ENCODE measurements around the gene DIAPH1.

Gene DIAPH1

DNA sequence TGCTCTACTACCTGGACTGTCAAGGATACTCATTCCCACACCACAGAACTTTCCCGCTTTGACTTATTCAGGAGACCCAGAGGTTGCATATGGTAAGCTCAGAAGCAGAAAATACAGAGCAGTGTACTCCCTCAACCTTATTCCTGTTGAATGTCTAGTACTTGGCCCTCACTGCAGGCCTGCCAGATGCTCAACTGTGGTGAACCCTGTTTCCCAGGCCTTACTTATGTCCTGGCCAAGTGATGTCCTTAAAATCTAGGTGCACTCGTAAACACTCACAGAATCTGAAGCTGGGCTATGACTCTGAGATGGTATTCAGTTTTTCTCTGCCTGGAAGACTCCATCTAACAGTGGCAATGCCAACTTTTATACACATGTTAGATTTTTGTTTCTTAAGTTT, 21.0 kb downstream of the DIAPH1 start:
- Histone ChIP-seq H3K79me2 (ENCODE audit: low read length) (peaks cover 95% of the 10 kb centered on the region), H4K20me1 (ENCODE audit: insufficient read depth, low read length) (0 out of 2 replicates have a peak, but pooled peaks cover 3% of the 10 kb centered on the region), H3K4me3 (ENCODE audit: low read length) (no peak overlapping the region), H3K27me3 (replicated peaks; ENCODE audit: insufficient read depth, low read length) (no peaks in the 10 kb centered on the region), H3K9me3 (replicated peaks; ENCODE audit: insufficient read depth, low read length) (no peaks in the 10 kb centered on the region), H3K27ac (ENCODE audit: low read length) (no peak overlapping the region), H2AFZ (ENCODE audit: low read length) (no peak overlapping the region), H3K4me1 (ENCODE audit: low read length) (peaks cover 8% of the 10 kb centered on the region), H3K4me2 (ENCODE audit: low read depth, low read length) (no peak overlapping the region), H3K9me2 (replicated peaks; ENCODE audit: insufficient read depth, low read length) (no peaks in the 10 kb centered on the region), H3K9ac (ENCODE audit: low read length) (no peak overlapping the region), H3K36me3 (replicated peaks; ENCODE audit: insufficient read depth, low read length) (no peaks in the 10 kb centered on the region), H3F3A (ENCODE audit: insufficient read depth, low read length) (peaks cover 1% of the 10 kb centered on the region; the same call in 1 of the 2 replicates)
- no peak for DNase-seq
- TF ChIP-seq EZH2 (optimal IDR thresholded peaks at IDR 0.05; ENCODE audit: low read depth, low read length) (no peak), EZH2phosphoT487 (IDR thresholded peaks at IDR 0.05; ENCODE audit: low read length) (no peak)
- TF ChIP-seq, protein P1, sequence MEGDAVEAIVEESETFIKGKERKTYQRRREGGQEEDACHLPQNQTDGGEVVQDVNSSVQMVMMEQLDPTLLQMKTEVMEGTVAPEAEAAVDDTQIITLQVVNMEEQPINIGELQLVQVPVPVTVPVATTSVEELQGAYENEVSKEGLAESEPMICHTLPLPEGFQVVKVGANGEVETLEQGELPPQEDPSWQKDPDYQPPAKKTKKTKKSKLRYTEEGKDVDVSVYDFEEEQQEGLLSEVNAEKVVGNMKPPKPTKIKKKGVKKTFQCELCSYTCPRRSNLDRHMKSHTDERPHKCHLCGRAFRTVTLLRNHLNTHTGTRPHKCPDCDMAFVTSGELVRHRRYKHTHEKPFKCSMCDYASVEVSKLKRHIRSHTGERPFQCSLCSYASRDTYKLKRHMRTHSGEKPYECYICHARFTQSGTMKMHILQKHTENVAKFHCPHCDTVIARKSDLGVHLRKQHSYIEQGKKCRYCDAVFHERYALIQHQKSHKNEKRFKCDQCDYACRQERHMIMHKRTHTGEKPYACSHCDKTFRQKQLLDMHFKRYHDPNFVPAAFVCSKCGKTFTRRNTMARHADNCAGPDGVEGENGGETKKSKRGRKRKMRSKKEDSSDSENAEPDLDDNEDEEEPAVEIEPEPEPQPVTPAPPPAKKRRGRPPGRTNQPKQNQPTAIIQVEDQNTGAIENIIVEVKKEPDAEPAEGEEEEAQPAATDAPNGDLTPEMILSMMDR (IDR thresholded peaks at IDR 0.05; ENCODE audit: low read length): no peak

DNA sequence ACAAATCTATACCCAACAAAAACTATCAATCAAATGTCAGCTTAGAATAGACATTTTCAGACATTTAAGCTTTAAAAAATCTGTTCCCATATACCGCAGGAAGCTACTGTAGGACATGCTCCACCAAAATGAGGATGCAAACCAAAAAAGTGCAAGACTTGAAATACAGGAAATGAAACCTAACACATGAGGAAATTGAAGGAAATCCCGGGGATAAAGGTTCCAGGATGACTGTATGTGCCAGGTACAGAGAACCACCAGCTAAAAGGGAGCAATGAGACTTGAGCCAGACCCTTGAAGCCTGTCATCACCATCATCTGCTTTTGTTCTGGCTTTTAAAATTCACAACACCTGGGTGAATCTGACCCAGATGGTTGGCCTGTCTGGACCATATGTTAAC, 21.4 kb downstream of the DIAPH1 start:
- no peak overlapping the region for H3K9ac ChIP-seq (ENCODE audit: low read length)
- TF ChIP-seq, protein P1 (IDR thresholded peaks at IDR 0.05; ENCODE audit: low read length): no peak
- TF ChIP-seq EZH2phosphoT487 (IDR thresholded peaks at IDR 0.05; ENCODE audit: low read length) (no peak), EZH2 (optimal IDR thresholded peaks at IDR 0.05; ENCODE audit: low read depth, low read length) (no peak)
- H3K9me2 ChIP-seq (replicated peaks; ENCODE audit: insufficient read depth, low read length): no peaks in the 10 kb centered on the region
- H3K9me3 ChIP-seq (replicated peaks; ENCODE audit: insufficient read depth, low read length): no peaks in the 10 kb centered on the region
- no peaks in the 10 kb centered on the region for H3K27me3 ChIP-seq (replicated peaks; ENCODE audit: insufficient read depth, low read length)
- H4K20me1 ChIP-seq (ENCODE audit: insufficient read depth, low read length): peaks cover 6% of the 10 kb centered on the region; the same call in 1 of the 2 replicates
- no peak overlapping the region for H3K4me2 ChIP-seq (ENCODE audit: low read depth, low read length)
- peaks cover 95% of the 10 kb centered on the region for H3K79me2 ChIP-seq (ENCODE audit: low read length)
- H3F3A ChIP-seq (ENCODE audit: insufficient read depth, low read length): peaks cover 5% of the 10 kb centered on the region; the same call in 1 of the 2 replicates
- peaks cover 12% of the 10 kb centered on the region for H3K4me1 ChIP-seq (ENCODE audit: low read length)
- no peak overlapping the region for H3K27ac ChIP-seq (ENCODE audit: low read length)
- no peak overlapping the region for H2AFZ ChIP-seq (ENCODE audit: low read length)
- no peaks in the 10 kb centered on the region for H3K36me3 ChIP-seq (replicated peaks; ENCODE audit: insufficient read depth, low read length)
- DNase-seq: no peak
- H3K4me3 ChIP-seq (ENCODE audit: low read length): no peak overlapping the region

DNA sequence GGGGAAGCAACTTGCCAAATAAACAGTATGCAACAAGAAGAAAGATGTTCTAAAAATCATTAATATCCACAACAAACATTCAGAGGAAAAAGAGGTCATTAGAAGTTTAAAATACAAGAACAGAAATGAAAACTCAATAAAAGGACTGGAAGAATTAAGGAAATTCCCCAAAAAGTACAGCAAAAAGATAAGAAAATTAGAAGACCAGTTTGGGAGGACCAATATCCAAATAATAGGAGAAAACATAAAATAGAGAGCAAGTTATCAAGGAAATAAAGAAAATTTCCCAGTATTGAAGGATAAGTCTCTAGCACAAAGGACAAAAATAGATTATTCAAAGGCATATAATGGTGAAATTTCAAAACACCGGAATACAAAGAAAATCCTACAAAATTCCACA, 21.9 kb downstream of the DIAPH1 start:
- Histone ChIP-seq H3K79me2 (ENCODE audit: low read length) (peaks cover 94% of the 10 kb centered on the region), H3K27ac (ENCODE audit: low read length) (no peak overlapping the region), H2AFZ (ENCODE audit: low read length) (no peak overlapping the region), H3K4me1 (ENCODE audit: low read length) (peaks cover 16% of the 10 kb centered on the region), H3K4me3 (ENCODE audit: low read length) (no peak overlapping the region), H4K20me1 (ENCODE audit: insufficient read depth, low read length) (peaks cover 6% of the 10 kb centered on the region; the same call in 1 of the 2 replicates), H3K9me2 (replicated peaks; ENCODE audit: insufficient read depth, low read length) (no peaks in the 10 kb centered on the region), H3K4me2 (ENCODE audit: low read depth, low read length) (no peak overlapping the region), H3K36me3 (replicated peaks; ENCODE audit: insufficient read depth, low read length) (no peaks in the 10 kb centered on the region), H3K9ac (ENCODE audit: low read length) (no peak overlapping the region), H3K9me3 (replicated peaks; ENCODE audit: insufficient read depth, low read length) (no peaks in the 10 kb centered on the region), H3K27me3 (replicated peaks; ENCODE audit: insufficient read depth, low read length) (no peaks in the 10 kb centered on the region), H3F3A (ENCODE audit: insufficient read depth, low read length) (peaks cover 5% of the 10 kb centered on the region; the same call in 1 of the 2 replicates)
- no peak for DNase-seq
- TF ChIP-seq EZH2 (optimal IDR thresholded peaks at IDR 0.05; ENCODE audit: low read depth, low read length): no peak
- TF ChIP-seq EZH2phosphoT487 (IDR thresholded peaks at IDR 0.05; ENCODE audit: low read length): no peak
- TF ChIP-seq, protein P1 (IDR thresholded peaks at IDR 0.05; ENCODE audit: low read length): no peak
